BE2C (cell line): ENCODE data around the gene C4A.
"Not testable (repeated sequence)": the region's sequence is repeated elsewhere in the genome, so short reads cannot be mapped to it uniquely, and the experiment has no call there.

ENCODE experiments used
- DNase-seq: peaks from one replicate; pipeline ENCODE4 v3.0.0-alpha.2; 2020
- H3K27me3 ChIP-seq: fragments of 250-450 bp; sonication (Bioruptor Pico); 2 replicates; pipeline ENCODE4 v1.5.1; 2020; ENCODE audit warnings: mild to moderate bottlenecking
- H3K36me3 ChIP-seq: fragments of 250-450 bp; sonication (Bioruptor Pico); 2 replicates; pipeline ENCODE4 v1.5.1; 2020; ENCODE audit warnings: mild to moderate bottlenecking
- H3K4me1 ChIP-seq: fragments of 250-450 bp; sonication (Bioruptor Pico); 2 replicates; pipeline ENCODE4 v1.5.1; 2020
- H3K4me3 ChIP-seq: 2 replicates; pipeline ENCODE4 v1.5.1; 2011; ENCODE audit warnings: low read depth, low read length
- H3K9me3 ChIP-seq: fragments of 250-450 bp; sonication (Bioruptor Pico); 2 replicates; pipeline ENCODE4 v1.5.1; 2020
- TF ChIP-seq, protein P1 (sequence below): IDR thresholded peaks from 2 replicates; pipeline ENCODE4 v1.5.1; 2012; ENCODE audit warnings: mild to moderate bottlenecking, low read depth, low read length

C4A gene

DNA sequence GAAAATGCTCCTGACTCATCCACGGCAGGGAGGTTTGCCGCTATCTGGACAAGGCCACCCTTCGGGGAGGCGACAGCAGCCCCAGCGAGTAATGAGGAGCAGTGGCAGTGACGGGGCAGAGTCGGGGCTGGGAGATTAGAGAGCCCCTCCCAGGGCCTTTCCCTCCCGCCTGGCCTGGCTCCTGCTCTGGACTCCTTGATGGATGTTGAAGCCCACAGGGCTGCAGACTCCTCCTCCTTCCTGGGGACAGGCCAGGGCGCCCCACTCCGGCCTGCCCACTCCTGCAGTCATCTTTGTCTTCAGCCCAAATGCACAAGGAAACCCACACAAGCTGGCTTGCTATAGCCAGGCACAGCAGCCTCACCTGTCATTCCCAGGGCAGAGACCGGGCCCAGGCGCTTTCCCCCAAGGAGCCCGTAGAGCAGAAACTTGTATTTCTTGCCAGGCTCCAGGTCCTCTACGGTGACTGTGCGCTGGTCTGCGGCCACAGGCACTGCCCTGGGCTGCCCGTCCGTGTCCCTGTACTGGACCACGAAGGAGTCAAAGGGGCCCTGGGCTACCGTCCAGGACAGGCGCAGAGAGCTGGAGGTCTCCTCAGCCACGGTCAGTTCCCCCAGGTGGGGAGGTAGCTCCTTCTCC is 64.1 kb downstream of the C4A start:
- DNase-seq, result no peak
- Histone ChIP-seq H3K27me3 (no peaks in the 10 kb centered on the region), H3K36me3 (no peaks in the 10 kb centered on the region), H3K4me3 (no peak overlapping the region), H3K4me1 (no peaks in the 10 kb centered on the region), H3K9me3 (no peaks in the 10 kb centered on the region)
- TF ChIP-seq, protein P1, sequence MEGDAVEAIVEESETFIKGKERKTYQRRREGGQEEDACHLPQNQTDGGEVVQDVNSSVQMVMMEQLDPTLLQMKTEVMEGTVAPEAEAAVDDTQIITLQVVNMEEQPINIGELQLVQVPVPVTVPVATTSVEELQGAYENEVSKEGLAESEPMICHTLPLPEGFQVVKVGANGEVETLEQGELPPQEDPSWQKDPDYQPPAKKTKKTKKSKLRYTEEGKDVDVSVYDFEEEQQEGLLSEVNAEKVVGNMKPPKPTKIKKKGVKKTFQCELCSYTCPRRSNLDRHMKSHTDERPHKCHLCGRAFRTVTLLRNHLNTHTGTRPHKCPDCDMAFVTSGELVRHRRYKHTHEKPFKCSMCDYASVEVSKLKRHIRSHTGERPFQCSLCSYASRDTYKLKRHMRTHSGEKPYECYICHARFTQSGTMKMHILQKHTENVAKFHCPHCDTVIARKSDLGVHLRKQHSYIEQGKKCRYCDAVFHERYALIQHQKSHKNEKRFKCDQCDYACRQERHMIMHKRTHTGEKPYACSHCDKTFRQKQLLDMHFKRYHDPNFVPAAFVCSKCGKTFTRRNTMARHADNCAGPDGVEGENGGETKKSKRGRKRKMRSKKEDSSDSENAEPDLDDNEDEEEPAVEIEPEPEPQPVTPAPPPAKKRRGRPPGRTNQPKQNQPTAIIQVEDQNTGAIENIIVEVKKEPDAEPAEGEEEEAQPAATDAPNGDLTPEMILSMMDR, result no peak

DNA sequence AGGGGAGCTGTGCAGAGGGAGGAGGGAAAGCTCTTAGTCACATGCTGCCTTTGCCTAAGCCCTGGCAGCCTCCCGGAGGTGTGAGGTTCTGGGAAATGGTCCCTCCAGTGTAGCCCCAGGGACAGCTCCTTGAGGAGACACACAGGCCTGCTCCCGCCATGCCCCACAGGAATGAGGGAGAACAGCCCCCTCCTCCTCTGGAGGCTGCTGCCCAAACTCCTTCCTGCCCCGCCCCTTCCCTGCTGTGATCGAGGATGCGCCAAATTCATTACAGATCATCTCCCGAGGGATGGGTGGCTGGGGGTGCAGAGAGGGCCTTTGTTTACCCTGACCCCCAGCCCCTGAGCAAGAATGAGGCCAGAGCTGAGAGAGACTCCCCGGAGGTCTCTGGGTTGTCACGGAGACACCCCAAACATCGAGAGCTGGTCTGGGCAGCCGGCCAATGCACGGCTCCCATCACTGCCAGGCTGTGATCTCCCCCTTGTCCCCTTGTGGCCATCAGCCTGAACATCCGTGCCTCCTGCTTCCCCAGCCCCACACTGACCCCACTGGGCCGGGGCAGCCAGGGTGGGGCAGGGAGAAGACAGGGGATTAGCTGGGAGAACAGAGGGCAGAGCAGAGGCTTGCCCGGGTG is 64.7 kb downstream of the C4A start:
- no peaks in the 10 kb centered on the region for H3K36me3 ChIP-seq
- H3K27me3 ChIP-seq, result no peaks in the 10 kb centered on the region
- TF ChIP-seq, protein P1, result no peak
- no peaks in the 10 kb centered on the region for H3K9me3 ChIP-seq
- DNase-seq, result peak; percentile 46
- H3K4me1 ChIP-seq, result no peaks in the 10 kb centered on the region
- H3K4me3 ChIP-seq, result no peak overlapping the region

DNA sequence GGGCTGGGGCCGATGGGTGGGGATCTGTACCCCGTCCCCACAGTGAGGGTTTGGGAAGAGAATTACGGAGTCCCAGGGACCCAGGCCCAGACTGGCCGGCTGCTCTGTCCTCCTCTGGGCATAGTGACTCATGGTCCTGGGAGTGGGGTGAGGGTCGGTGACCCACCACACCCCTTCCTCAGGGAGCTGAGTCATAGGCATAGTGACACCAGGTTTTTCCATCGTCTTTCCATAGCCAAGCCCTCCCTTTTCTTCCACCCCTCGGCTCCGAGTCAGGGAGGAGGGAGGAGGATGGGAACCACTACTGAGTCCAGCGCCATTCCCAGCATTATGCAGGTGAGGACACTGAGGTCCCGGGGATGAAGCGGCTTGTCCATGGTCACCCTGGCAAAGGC is 65.2 kb downstream of the C4A start:
- Histone ChIP-seq H3K4me3 (no peak overlapping the region), H3K9me3 (no peaks in the 10 kb centered on the region), H3K4me1 (no peaks in the 10 kb centered on the region), H3K27me3 (no peaks in the 10 kb centered on the region), H3K36me3 (no peaks in the 10 kb centered on the region)
- no peak for DNase-seq
- TF ChIP-seq, protein P1, result no peak

DNA sequence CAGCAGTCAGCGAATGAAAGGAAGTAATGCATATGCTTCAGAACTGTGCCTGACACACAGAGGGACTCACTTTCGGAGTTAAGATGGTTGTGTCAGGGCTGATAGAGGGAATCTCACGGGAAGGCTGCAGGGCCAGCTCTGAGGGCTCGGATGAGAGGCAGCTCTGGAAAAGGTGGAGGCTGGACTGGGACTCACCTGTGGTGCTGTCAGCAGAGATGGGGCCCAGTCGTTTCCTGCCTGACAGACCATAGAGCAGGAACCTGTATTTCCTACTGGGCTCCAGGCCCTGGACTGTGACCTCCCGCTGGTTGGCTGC is 65.6 kb downstream of the C4A start:
- TF ChIP-seq, protein P1, result no peak
- Histone ChIP-seq H3K4me1 (no peaks in the 10 kb centered on the region), H3K27me3 (no peaks in the 10 kb centered on the region), H3K36me3 (no peaks in the 10 kb centered on the region), H3K4me3 (no peak overlapping the region), H3K9me3 (no peaks in the 10 kb centered on the region)
- DNase-seq, result no peak

DNA sequence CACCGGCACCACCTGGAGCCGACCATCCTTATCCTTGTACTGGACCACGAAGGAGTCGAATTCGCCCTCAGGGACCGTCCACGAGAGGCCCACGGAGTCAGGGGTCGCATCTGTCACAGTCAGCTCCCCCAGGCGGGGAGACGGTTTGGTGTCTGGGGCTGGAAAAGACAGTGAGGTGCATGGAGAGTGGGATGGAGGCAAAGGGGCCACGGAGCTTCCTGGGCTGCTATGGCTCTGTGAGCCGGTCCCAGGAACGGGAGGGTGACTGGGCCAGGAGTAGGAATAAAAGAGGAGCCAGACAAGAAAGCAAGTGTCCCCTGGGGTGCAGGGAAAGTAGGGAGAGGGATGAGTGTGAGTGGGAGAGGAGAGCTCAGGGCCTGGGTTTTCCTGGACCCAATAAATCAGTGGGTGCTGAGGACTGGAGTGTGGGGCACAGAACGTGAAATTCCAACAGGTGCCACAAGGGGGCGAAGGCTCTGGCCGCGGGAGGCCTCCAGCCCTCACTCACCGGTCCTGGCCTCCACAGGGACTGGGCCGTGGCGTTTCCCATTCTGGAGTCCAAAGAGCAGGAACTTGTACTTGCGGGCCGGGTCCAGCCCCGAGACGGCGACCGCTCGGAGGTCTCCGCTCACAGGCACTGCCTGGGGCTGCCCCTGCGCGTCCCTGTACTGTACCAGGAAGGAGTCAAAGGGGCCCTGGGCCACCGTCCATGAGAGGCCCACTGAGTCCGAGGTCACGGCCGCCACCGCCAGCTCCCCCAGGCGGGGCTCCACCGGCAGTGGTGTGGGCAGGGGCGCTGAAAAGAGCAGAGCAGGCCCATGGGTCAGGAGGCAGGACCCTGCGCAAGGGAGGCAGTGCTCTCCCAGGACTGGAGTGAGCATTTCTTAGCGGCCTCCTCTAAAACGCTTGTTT is 66.3 kb downstream of the C4A start:
- H3K4me3 ChIP-seq, result no peak overlapping the region
- DNase-seq, result peak; percentile 78
- H3K27me3 ChIP-seq, result no peaks in the 10 kb centered on the region
- no peaks in the 10 kb centered on the region for H3K9me3 ChIP-seq
- TF ChIP-seq, protein P1, result peak; percentile 81
- no peaks in the 10 kb centered on the region for H3K36me3 ChIP-seq
- H3K4me1 ChIP-seq, result no peaks in the 10 kb centered on the region

DNA sequence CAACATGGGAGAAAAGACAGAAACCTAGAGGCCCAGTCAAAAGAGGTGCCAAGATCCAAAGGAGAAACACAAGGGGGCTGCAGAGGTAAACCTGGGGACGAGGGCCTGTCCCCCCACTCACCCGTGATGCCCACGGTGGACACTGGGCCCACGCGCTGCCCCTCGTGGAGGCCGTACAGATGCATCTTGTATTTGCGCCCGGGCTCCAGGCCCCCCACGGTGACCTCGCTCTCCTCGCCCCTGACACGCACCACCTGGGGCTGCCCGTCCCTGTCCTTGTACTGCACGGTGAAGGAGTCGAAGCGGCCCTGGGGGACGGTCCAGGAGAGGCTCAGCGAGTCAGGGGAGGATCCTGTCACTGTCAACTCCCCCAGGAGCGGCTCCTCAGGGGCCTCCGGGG is 67.3 kb downstream of the C4A start:
- H3K4me1 ChIP-seq, H3K4me3 ChIP-seq, H3K36me3 ChIP-seq, H3K9me3 ChIP-seq, H3K27me3 ChIP-seq, DNase-seq: not testable (repeated sequence)

DNA sequence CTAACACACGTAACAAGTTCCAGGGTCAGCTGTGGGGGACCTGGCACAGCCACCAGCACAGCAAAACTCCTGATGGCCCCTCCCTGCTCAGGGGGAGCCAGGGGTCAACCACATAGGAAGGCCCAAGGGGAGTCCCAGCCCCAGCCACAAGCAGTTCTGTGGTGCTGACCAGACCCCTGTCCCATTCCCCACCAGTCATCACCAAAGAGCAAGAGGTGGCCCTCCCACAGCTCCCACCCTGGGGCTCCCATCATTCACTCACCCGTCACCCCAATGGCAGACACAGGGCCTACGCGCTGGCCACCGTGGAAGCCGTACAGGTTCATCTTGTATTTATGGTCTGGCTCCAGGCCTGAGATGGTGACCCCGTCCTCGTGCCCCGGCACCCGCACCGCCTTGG is 67.9 kb downstream of the C4A start:
- not testable (repeated sequence) for H3K4me1 ChIP-seq, DNase-seq, H3K4me3 ChIP-seq, H3K36me3 ChIP-seq, H3K9me3 ChIP-seq, H3K27me3 ChIP-seq
